T-helper 1 cell treated with Interleukin-12 subunit alpha and Interleukin-12 subunit beta and Interleukin-4 antibody, amounts not matched to agents 30 ng/mL and 1 ng/mL, for 36 hours (primary cell): Measurements from ENCODE around the gene DYNC1LI2. TPM values are rescaled to one million over a fixed set of nuclear protein-coding genes. Genes with fewer than 3 reads are reported as not detected.
"Not testable (repeated sequence)": the region's sequence is repeated elsewhere in the genome, so short reads cannot be mapped to it uniquely, and the experiment has no call there.

Source experiments
- intact Hi-C: fragments of 100-400 bp; cut with micrococcal nuclease; formaldehyde crosslinking; loops from one replicate; pipeline ENCODE4 v1.15.1; 2024
- total RNA-seq: library from RNA; stranded (reverse); gene quantifications from 2 replicates; pipeline ENCODE4 v1.2.3, GENCODE V29; 2022

The DYNC1LI2 gene
- total RNA-seq: 80.2 and 87.0 TPM in 2 replicates

DNA sequence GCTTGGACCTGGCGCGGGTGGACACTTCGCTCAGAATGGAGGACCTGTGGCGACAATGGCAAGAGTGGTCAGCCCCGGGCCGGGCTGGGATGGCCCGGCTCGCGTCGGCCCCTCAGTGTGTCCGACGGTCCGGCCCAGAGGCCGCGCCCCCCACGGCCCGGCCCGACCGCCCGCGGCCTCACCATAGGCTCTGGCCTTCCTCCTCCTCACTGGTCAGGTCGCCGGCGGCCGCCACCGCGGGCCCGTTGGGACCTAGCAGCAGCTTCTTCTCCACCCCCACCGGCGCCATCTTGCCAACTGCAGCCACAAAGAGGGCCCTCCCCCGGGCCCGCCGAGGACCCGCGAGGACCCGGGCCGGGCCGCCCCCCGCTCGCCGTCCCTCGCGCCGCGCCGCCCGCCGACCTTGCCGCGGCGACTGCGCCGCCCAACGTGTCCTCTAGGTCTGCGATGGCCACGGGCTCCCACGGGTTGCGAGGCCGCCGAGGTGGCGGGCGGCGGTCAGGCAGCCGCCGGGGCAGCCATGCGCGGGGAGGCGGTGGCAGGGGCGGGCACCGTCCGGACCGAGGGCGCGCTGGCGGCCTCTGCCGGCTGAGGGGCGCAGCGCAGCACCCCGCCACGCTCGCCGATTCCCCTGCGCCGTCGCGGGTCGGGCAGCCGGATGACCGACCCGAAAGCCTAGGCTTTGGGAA is at the start of gene DYNC1LI2:
DYNC1LI2 (minus strand) TSS at position 307 of the 689 bp plus-strand sequence; CDS start at position 289, 18 bp downstream.
- intact Hi-C loops: loop anchor here (1.0 to 5.0 kb wide), 8 partner anchors 23 to 235 kb away; partner anchors contain the start of genes CKLF, CMTM4 and NAE1

DNA sequence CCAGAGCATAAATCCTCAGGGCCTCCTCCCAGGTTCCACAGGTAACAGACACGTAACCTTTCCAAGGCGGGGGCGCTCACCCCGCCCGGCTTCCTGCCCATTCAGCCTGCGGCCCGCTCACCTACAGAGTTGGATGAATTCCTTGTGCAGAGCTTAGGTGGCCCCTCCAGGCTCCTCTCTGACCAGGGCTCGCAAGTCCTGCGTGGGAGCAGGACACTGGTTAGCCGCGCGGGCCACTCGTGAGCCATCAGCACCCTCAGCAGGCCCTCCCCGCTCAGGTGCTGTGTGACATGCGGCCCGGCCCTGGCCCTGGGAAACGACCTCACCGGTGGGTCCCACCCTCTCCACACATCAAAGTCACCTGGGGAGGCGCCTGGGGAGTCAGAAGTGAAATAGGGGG is 49.4 kb upstream of the DYNC1LI2 start:
- intact Hi-C loops: no loop called here

DNA sequence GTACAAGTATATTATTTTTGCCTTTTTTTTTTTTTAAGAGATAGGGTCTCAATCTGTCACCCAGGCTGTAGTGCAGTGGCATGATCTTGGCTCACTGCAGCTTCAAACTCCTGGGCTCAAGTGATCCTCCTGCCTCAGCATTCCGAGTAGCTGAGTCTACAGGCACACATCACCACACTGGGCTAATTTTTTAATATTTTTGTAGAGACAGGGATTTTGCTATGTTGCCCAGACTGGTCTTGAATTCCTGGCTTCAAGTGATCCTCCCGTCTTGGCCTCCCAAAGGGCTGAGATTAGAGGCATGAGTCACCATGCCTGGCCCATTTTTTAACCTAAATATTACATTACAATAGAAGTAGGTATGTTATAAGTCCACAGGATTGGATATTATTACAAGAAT is 46.8 kb upstream of the DYNC1LI2 start:
- intact Hi-C loops: no loop called here

DNA sequence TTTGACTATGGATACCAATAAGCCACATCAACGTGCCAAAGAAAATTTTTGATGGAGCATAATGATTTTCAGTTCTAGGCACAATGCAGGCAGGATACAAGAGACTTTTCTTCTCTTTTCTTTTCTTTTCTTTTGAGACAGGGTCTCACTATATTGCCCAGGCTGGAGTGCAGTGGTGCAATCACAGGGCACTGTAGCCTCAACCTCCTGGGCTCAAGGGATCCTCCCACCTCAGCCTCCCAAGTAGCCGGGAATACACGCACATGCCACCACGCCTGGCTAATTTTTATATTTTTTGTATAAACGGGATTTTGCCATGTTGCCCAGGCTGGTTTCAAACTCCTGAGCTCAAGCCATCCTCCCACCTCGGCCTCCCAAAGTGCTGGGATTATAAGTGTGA is 42.6 kb upstream of the DYNC1LI2 start:
- intact Hi-C loops: not testable (repeated sequence)

DNA sequence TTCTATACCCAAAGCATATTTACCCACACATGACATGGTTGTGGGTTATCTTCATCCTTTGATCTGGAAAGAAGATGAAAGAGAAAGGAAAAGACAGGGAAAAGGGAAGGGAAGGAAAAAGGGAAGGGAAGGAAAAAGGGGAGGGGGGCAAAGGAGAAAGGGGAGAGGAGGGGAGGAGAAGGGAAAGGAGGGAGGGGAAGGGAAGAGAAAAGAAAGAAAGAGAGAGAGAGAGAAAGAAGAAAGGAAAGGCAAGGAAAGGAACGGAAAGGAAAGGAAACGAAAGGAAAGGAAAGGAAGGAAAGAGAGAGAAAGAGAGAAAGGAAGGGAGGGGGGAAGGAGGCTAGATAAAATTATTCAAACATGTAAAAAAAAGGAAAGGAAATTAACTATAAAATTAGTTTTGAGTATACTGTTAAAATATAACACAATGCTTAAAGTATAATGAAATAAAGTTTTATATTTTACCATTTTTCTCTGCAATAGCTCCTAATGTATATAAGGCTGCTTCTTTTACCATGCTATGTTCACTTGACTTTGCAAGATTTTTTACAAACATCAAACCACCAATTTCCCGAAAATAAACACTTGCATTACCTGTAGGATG is 38.8 kb upstream of the DYNC1LI2 start:
- intact Hi-C loops: no loop called here

GRCh38 chr16:66787427-66787826 is 36.0 kb upstream of the DYNC1LI2 start:
- intact Hi-C loops: no loop called here

DNA sequence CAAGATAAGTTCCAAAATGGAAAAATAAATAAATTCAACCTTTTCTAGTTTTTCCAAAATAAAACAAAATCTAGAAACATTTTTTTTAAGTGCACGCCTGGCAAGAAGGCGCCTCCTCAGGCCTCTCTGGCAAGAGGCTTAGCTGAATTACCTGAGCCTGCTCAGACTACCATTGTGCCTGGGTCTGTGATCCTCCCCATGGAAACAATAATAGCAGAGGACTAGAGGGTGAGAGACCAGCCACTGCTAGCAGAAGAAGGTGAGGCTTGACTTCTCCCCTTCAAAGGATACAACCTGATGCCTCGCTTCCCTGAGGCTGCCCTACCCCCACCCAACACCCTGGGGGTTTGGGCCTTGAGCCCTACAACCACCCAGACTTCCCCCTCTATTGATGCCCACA is 35.1 kb upstream of the DYNC1LI2 start:
- intact Hi-C loops: no loop called here

DNA sequence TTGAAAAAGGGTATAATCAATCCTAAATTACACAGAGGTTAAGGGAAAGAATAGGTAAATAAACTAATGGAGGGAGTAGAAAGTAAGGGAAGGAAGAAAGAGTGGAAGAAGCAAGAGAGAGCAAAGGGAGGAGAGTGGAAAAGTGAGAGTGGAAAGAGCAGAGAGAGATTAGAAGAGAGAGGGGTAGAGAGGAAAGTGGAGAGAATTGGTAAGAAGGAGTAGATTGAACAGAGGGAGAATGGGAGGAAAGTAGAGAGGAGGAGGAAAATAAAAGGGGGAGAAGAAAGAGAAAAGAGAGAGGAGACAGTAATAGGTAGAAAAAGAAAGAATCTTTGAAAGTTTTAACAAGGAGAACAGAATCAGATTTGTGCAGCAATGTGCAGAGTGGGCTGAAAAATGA is 25.0 kb upstream of the DYNC1LI2 start:
- intact Hi-C loops: no loop called here

GRCh38 chr16:66774981-66775380 is 23.6 kb upstream of the DYNC1LI2 start:
- intact Hi-C loops: no loop called here

- intact Hi-C loops: no loop called here
Observed at GRCh38 chr16:66758086-66758485, 6.7 kb upstream of the DYNC1LI2 start.

DNA sequence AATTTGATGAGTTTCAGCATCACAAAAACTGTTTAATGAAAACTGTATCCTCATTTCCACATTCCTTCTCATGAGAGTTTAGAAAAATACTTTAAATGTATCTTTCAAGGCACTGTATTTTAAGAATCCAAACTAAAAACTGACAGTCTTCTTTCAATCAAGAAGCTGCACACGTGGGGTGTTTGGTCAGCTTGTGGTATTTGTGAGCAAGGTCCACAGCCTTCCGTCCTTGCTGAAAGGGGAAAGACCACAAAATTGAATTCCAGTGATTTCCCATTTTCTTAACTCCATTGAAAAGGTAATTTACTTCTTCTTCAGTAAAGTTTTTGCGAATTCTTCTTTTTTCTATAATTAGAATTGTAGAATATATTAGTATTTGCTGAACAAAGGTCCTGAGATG is 3.4 kb upstream of the DYNC1LI2 start:
- intact Hi-C loops: loop anchor here (5.0 kb wide), 1 partner anchor 148 kb away; no protein-coding TSS in a partner anchor

GRCh38 chr16:66754211-66754610 is 2.8 kb upstream of the DYNC1LI2 start:
- intact Hi-C loops: loop anchor here (5.0 kb wide), 1 partner anchor 147 kb away; no protein-coding TSS in a partner anchor

DNA sequence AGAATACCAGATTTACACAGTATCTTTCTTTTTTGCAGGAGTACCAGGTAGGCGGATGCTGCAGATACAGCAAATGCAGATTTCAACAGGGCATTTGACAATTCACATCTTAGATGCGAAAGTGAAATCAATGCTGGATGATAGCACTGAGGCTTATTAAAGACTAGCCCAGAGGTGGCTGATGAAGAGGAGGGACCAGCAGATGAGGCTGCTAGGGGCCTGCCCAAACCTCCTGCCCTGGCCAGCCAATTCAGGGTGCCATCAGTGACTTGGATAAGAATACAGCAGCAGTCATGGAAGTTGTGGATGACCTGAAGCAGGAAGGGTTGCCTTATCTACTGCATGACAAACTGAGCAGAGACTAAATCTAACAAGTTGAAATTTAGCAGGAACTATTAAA is 1.5 kb upstream of the DYNC1LI2 start:
- intact Hi-C loops: loop anchor here (5.0 kb wide), 1 partner anchor 146 kb away; no protein-coding TSS in a partner anchor

DNA sequence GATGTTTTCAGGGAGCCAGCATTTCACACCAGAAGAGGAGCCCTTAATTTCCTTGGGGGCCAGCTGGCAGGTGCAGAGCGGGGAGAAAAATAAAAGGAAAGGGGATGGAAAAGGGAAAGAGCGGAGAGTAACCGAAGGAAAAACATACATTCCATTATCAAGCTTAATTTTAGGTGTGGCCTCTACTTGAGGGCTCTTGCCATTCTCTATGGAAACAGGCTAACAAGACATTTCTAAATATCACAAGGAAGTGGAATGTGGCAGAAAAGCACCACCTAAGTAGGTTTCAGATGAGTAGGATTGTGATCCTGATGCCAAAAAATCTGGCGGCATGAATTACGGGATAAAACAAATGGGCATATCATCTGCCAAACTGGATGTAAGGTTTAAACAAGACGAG is 970 bp upstream of the DYNC1LI2 start:
- intact Hi-C loops: loop anchor here (5.0 kb wide), 1 partner anchor 145 kb away; no protein-coding TSS in a partner anchor

DNA sequence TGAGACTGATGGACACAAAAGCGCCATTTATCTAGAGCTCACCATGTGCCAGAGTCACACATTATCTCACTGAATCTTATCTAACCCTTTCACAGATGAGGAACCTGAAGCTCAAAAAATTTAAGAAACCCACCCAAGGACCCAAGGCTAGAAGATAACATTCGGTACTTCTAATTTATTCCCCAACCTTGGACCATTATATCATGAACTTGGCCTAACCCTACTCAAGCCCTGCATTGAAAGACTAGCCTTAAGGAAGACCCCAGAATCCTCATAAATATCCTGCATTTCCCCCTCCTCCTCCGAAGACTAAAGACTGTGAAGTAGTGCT is 548 bp upstream of the DYNC1LI2 start:
- intact Hi-C loops: loop anchor here (1.0 to 5.0 kb wide), 8 partner anchors 24 to 235 kb away; partner anchors contain the start of genes CKLF, CMTM4 and NAE1

- intact Hi-C loops: loop anchor here (1.0 to 5.0 kb wide), 8 partner anchors 23 to 234 kb away; partner anchors contain the start of genes CKLF, CMTM4 and NAE1
Observed at GRCh38 chr16:66751053-66751302, 431 bp downstream of the DYNC1LI2 start.

DNA sequence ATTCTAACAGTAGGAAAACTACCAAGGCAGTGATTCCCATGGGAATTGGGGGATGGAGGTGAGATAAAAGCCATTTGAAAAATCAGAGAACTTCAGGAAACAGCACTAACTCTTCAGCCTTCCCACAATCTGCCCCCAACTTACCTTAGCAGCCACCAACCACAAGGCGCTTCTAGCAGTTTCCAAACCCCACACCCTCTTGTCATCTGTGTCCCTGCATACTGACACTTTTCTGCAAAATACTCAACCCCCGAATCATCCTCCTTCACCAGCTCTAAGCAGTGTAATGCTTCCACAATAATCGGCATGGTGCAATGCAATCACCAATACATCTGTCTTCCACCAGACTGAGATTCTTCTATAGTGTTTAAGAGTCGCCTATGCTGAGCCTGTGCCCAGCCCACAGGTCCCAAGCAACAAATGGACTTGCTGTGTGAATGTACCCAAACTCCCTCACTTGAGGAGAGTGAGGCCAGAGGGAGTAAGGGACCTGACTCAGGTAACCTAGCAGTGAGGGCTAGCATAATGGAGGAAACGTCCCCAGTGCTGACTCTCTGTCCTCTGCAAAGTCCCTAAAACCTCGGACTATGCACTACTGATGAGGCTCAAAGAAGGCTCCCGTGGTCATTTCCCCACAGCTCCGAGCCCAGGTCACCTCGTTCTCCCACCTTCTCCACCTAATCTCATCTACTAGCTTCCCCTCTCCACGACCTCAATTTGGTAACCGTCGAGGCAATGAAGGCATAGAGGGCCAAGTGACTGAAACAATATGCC is 943 bp downstream of the DYNC1LI2 start:
- intact Hi-C loops: loop anchor here (1.0 to 5.0 kb wide), 10 partner anchors 10 to 234 kb away; partner anchors contain the start of genes CKLF, CMTM4, NAE1 and PDP2

GRCh38 chr16:66746682-66747081 is 4.7 kb downstream of the DYNC1LI2 start:
- intact Hi-C loops: no loop called here

- intact Hi-C loops: no loop called here
Observed at GRCh38 chr16:66746048-66746447, 5.4 kb downstream of the DYNC1LI2 start.

DNA sequence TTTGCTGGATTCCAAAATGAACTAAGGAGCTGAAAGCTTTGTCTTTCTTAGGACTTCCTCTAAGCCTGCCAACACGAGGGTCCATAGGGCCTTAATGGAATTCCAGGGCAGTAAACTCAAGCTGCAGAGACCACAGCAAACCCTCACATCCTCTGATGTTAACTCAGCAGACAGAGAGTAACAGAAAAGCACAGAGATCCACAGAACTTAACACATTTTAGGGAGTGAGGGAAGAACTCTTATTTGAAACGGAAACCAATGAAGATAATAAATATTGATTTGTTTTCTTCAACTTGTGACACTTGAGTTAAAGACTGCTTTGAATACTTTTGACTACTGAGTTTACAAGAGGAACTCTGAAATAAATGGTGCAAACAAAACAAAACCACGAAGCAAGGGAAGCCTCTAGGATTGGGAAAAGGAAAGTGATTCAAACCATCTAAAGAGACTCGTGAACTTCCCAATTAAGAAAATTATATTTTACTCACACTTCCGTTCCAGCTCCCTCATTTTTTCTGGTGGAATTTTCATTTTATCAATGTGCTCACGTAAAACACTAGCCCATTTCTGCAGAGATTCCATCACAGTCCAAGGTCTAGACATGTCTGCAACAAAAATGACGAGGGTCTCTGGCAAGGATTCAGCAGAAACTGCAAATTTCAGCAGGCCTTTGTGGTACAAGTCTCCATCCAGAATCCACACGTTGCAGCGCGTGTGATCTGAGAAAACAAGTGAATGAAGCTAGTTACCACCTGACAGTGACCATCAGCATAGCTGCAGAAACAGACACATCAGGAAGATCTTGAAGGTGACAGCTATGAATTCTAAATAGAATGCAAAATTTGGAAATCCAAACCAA is 9.2 kb downstream of the DYNC1LI2 start:
- intact Hi-C loops: loop anchor here (2.0 kb wide), 1 partner anchor 335 kb away; no protein-coding TSS in a partner anchor
